MM.1S (cell line): ENCODE results near the gene ZNF804A.

Experiments used
- EZH2 ChIP-seq: fragments of 300-600 bp; sonication (generic); optimal IDR thresholded peaks from 2 replicates; pipeline ENCODE3; 2017; ENCODE audit warnings: low read depth, mild to moderate bottlenecking, antibody characterized with exemption, low read length, mixed read lengths
- TF ChIP-seq, protein P1 (sequence below): fragments of 300-600 bp; sonication (generic); IDR thresholded peaks from 2 replicates; pipeline ENCODE4 v1.5.1; 2016; ENCODE audit warnings: antibody characterized with exemption, low read length, mixed read lengths

DNA sequence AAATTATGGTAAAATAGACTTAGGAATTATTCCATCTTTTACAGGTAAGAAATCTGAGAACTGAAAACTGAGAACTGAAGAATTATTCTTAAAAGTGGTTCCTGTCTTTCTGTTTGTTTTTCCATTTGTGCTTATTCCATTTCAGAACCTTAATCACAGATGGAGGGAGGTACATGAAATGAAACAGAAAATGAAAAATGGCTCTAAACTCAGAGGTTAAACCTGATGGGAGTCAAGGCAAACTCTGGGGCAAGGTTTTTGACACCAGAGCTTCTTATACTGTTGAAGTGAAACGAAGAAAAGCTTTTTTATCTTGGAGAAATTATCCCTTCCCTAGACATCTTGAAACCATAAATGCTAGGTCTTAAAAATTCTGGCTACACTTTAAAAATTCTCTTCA lies 182.1 kb downstream of the ZNF804A start:
- TF ChIP-seq, protein P1, sequence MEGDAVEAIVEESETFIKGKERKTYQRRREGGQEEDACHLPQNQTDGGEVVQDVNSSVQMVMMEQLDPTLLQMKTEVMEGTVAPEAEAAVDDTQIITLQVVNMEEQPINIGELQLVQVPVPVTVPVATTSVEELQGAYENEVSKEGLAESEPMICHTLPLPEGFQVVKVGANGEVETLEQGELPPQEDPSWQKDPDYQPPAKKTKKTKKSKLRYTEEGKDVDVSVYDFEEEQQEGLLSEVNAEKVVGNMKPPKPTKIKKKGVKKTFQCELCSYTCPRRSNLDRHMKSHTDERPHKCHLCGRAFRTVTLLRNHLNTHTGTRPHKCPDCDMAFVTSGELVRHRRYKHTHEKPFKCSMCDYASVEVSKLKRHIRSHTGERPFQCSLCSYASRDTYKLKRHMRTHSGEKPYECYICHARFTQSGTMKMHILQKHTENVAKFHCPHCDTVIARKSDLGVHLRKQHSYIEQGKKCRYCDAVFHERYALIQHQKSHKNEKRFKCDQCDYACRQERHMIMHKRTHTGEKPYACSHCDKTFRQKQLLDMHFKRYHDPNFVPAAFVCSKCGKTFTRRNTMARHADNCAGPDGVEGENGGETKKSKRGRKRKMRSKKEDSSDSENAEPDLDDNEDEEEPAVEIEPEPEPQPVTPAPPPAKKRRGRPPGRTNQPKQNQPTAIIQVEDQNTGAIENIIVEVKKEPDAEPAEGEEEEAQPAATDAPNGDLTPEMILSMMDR: no peak
- no peak for TF ChIP-seq EZH2
